ENCODE results near the gene ARRDC2. TPM values are rescaled to one million over a fixed set of nuclear protein-coding genes. Genes with fewer than 3 reads are reported as not detected.

ARRDC2 gene
- total and polyA plus RNA-seq, 8 donors, result 3.8 to 34.8 (median 9.6) TPM

- WGBS, 2 donors, result 44 to 57% methylated on average over 36 to 41 of the region's 41 CpGs
- Histone ChIP-seq H3K4me3 (no peak overlapping the region), H3K9me3 (no peaks in the 10 kb centered on the region), H3K36me3 (no peaks in the 10 kb centered on the region), H3K27ac (no peak overlapping the region), H3K27me3 (no peaks in the 10 kb centered on the region), H3K4me1 (no peaks in the 10 kb centered on the region)
- intact Hi-C loops (cut with DNase I), result loop anchor here (2.0 to 10.0 kb wide), 3 partner anchors 56 to 133 kb away; no protein-coding TSS in a partner anchor
- DNase-seq, result peak in 2 of 6 donors; percentile 22 to 82
- ATAC-seq, result no peak
- no peak for TF ChIP-seq CTCF (IDR thresholded peaks at IDR 0.05)
- no peak for FAIRE-seq
These were observed 9.8 kb upstream of the ARRDC2 start for GRCh38 chr19:17997969-17998826.

- no peaks in the 10 kb centered on the region for H3K27me3 ChIP-seq
- WGBS, 2 donors, result 70 to 74% methylated on average over 5 of the region's 5 CpGs
- intact Hi-C loops (cut with DNase I), result loop anchor here (2.0 to 10.0 kb wide), 3 partner anchors 56 to 134 kb away; no protein-coding TSS in a partner anchor
- H3K4me3 ChIP-seq, result no peak overlapping the region
- no peak overlapping the region for H3K27ac ChIP-seq
- FAIRE-seq (no peak), ATAC-seq (no peak), DNase-seq (no peak)
- TF ChIP-seq CTCF (IDR thresholded peaks at IDR 0.05), result no peak
- no peaks in the 10 kb centered on the region for H3K9me3 ChIP-seq
- no peaks in the 10 kb centered on the region for H3K36me3 ChIP-seq
- no peaks in the 10 kb centered on the region for H3K4me1 ChIP-seq
These were observed 9.2 kb upstream of the ARRDC2 start for GRCh38 chr19:17998827-17999150.

- ATAC-seq (no peak), DNase-seq (peak in 1 of 6 donors; percentile 20), FAIRE-seq (no peak)
- H3K36me3 ChIP-seq, result no peaks in the 10 kb centered on the region
- H3K9me3 ChIP-seq, result no peaks in the 10 kb centered on the region
- H3K4me3 ChIP-seq, result no peak overlapping the region
- intact Hi-C loops (cut with DNase I), result loop anchor here (2.0 to 10.0 kb wide), 3 partner anchors 58 to 135 kb away; no protein-coding TSS in a partner anchor
- no peaks in the 10 kb centered on the region for H3K27me3 ChIP-seq
- H3K27ac ChIP-seq, result peak overlapping the region in 2 of 4 donors; percentile 80 to 83
- 76 to 83% methylated on average over 21 of the region's 21 CpGs for WGBS, 2 donors
- no peaks in the 10 kb centered on the region for H3K4me1 ChIP-seq
- TF ChIP-seq CTCF (IDR thresholded peaks at IDR 0.05), result no peak
These were observed 8.1 kb upstream of the ARRDC2 start for GRCh38 chr19:17999684-18000479.

GRCh38 chr19:18000480-18000914 lies 7.5 kb upstream of the ARRDC2 start:
- ATAC-seq (no peak), FAIRE-seq (no peak), DNase-seq (no peak)
- Histone ChIP-seq H3K4me3 (peak overlapping the region in 3 of 4 donors; percentile 49 to 71 (median 56)), H3K27me3 (no peaks in the 10 kb centered on the region), H3K36me3 (no peaks in the 10 kb centered on the region), H3K27ac (peak overlapping the region; percentile 49 to 83 (median 68)), H3K4me1 (no peaks in the 10 kb centered on the region), H3K9me3 (no peaks in the 10 kb centered on the region)
- no peak for TF ChIP-seq CTCF (IDR thresholded peaks at IDR 0.05)
- WGBS, 2 donors, result 45 to 59% methylated on average over 15 to 17 of the region's 17 CpGs
- intact Hi-C loops (cut with DNase I), result no loop called here

Measured in pancreas (tissue), 10 donors.